Measurements from ENCODE around the gene NPIPB6. TPM values are rescaled to one million over a fixed set of nuclear protein-coding genes. Genes with fewer than 3 reads are reported as not detected.

The NPIPB6 gene
- total RNA-seq, 1 donor from 2014 or later, result 1.7 TPM

- Histone ChIP-seq H3K36me3 (no peaks in the 10 kb centered on the region), H3K4me3 (no peak overlapping the region), H3K4me1 (no peaks in the 10 kb centered on the region), H3K27ac (no peak overlapping the region), H3K27me3 (no peaks in the 10 kb centered on the region), H3K9me3 (no peaks in the 10 kb centered on the region)
- intact Hi-C loops (cut with DNase I), result no loop called here
- DNase-seq (ENCODE audit: low spot score in 2 of 2), result no peak
- peak in 2 of 3 experiments; percentile 22 to 57 for TF ChIP-seq CTCF (IDR thresholded peaks at IDR 0.05)
Observed at GRCh38 chr16:28321700-28322411, 41.5 kb downstream of the NPIPB6 start.

- no peaks in the 10 kb centered on the region for H3K9me3 ChIP-seq
- H3K27ac ChIP-seq, result no peak overlapping the region
- H3K4me1 ChIP-seq, result no peaks in the 10 kb centered on the region
- intact Hi-C loops (cut with DNase I), result no loop called here
- H3K4me3 ChIP-seq, result no peak overlapping the region
- no peak for TF ChIP-seq CTCF (IDR thresholded peaks at IDR 0.05)
- DNase-seq (ENCODE audit: low spot score in 2 of 2), result no peak
- H3K36me3 ChIP-seq, result no peaks in the 10 kb centered on the region
- H3K27me3 ChIP-seq, result no peaks in the 10 kb centered on the region
Observed at GRCh38 chr16:28320741-28321140, 42.6 kb downstream of the NPIPB6 start.

- H3K27me3 ChIP-seq, result no peaks in the 10 kb centered on the region
- intact Hi-C loops (cut with DNase I), result no loop called here
- H3K27ac ChIP-seq, result no peak overlapping the region
- no peaks in the 10 kb centered on the region for H3K36me3 ChIP-seq
- no peak for DNase-seq (ENCODE audit: low spot score in 2 of 2)
- no peaks in the 10 kb centered on the region for H3K9me3 ChIP-seq
- H3K4me3 ChIP-seq, result no peak overlapping the region
- no peak for TF ChIP-seq CTCF (IDR thresholded peaks at IDR 0.05)
- no peaks in the 10 kb centered on the region for H3K4me1 ChIP-seq
Observed at GRCh38 chr16:28320023-28320561, 43.2 kb downstream of the NPIPB6 start.

GRCh38 chr16:28319476-28320022, 43.8 kb downstream of the NPIPB6 start:
- no peaks in the 10 kb centered on the region for H3K4me1 ChIP-seq
- no peak overlapping the region for H3K27ac ChIP-seq
- no peaks in the 10 kb centered on the region for H3K36me3 ChIP-seq
- no peaks in the 10 kb centered on the region for H3K27me3 ChIP-seq
- H3K9me3 ChIP-seq, result no peaks in the 10 kb centered on the region
- TF ChIP-seq CTCF (IDR thresholded peaks at IDR 0.05), result no peak
- H3K4me3 ChIP-seq, result no peak overlapping the region
- no peak for DNase-seq (ENCODE audit: low spot score in 2 of 2)
- intact Hi-C loops (cut with DNase I), result no loop called here

- Histone ChIP-seq H3K36me3 (no peaks in the 10 kb centered on the region), H3K9me3 (no peaks in the 10 kb centered on the region), H3K27me3 (no peaks in the 10 kb centered on the region), H3K4me1 (no peaks in the 10 kb centered on the region), H3K27ac (no peak overlapping the region), H3K4me3 (no peak overlapping the region)
- DNase-seq (ENCODE audit: low spot score in 2 of 2), result no peak
- intact Hi-C loops (cut with DNase I), result no loop called here
- no peak for TF ChIP-seq CTCF (IDR thresholded peaks at IDR 0.05)
Observed at GRCh38 chr16:28318042-28318744, 45.1 kb downstream of the NPIPB6 start.
